ENCODE results near the gene PRUNE2.

DNA sequence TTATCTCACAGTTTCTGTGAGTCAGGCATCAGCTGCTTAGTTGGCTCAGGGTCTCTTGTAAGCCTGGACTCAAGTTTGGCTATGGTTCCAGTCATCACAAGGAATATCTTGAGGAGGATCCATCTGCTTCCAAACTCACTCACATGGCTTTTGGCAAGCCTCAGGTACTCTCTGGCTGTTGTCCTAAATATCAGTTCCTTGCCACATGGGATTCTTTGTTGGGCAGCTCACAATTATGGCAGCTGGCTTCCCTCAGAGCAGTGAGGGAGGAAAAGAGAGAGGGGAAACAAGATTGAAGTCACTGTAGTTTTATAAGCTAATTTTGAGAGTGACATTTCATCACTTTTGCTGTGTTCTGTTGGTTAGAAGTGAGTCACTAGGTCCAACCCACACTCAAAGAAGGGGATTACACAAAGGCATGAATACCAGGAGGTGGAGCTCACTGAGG lies 302.4 kb downstream of the PRUNE2 start:
- no peak for TF ChIP-seq EP300 (IDR thresholded peaks at IDR 0.05; ENCODE audit: low read depth)
- TF ChIP-seq, protein P1, sequence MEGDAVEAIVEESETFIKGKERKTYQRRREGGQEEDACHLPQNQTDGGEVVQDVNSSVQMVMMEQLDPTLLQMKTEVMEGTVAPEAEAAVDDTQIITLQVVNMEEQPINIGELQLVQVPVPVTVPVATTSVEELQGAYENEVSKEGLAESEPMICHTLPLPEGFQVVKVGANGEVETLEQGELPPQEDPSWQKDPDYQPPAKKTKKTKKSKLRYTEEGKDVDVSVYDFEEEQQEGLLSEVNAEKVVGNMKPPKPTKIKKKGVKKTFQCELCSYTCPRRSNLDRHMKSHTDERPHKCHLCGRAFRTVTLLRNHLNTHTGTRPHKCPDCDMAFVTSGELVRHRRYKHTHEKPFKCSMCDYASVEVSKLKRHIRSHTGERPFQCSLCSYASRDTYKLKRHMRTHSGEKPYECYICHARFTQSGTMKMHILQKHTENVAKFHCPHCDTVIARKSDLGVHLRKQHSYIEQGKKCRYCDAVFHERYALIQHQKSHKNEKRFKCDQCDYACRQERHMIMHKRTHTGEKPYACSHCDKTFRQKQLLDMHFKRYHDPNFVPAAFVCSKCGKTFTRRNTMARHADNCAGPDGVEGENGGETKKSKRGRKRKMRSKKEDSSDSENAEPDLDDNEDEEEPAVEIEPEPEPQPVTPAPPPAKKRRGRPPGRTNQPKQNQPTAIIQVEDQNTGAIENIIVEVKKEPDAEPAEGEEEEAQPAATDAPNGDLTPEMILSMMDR (IDR thresholded peaks at IDR 0.05), result no peak
- no peak for TF ChIP-seq POLR2AphosphoS5 (IDR thresholded peaks at IDR 0.05)
- no peak for TF ChIP-seq POLR2A (IDR thresholded peaks at IDR 0.05)

Data from transverse colon (tissue), 4 donors.